Astrocyte of the cerebellum (primary cell): Measurements from ENCODE around the gene ZNF605.

Experiments
- DNase-seq: peaks from one replicate; pipeline ENCODE4 v3.0.0-alpha.2; 2011; ENCODE audit warnings: low read depth
- H3K4me3 ChIP-seq: 2 replicates; pipeline ENCODE4 v1.5.1; 2011; ENCODE audit warnings: mild to moderate bottlenecking, low read depth, low read length, moderate library complexity
- CTCF ChIP-seq: IDR thresholded peaks from 2 replicates; pipeline ENCODE4 v1.5.1; 2012; ENCODE audit warnings: low read length, low read depth, moderate library complexity, mild to moderate bottlenecking; ENCODE audit errors: missing control alignments
- in situ Hi-C: cut with HindIII; loops from 2 replicates; pipeline ENCODE4 v1.10.0; 2017; ENCODE audit warnings: low sequenced_read_pairs

Gene ZNF605

GRCh38 chr12:132948146-132949066, 7.7 kb downstream of the ZNF605 start:
- no peak for TF ChIP-seq CTCF
- in situ Hi-C loops = no loop called here
- no peak for DNase-seq
- no peak overlapping the region for H3K4me3 ChIP-seq

- in situ Hi-C loops = no loop called here
- no peak for DNase-seq
- TF ChIP-seq CTCF = no peak
- H3K4me3 ChIP-seq = no peak overlapping the region
These were observed 9.8 kb downstream of the ZNF605 start for GRCh38 chr12:132946246-132946820.

DNA sequence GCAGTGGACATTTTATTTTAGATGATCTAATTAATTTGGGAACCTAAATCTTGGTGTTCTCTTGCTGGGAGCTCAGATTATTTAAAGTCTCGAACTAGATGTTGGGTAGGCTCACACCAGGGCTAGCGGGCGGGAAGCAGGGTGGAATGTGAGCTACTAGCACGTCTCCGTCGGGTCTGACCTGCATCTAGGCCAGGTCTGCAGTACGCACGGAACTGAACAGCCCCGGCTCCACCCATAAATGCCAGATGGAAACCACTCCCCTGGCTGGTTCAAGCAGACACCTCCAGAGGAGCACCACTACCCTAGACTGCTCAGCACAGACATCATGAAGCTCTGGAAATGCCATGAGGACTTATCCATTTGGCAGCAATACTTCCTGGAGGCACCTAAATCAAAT, 10.3 kb downstream of the ZNF605 start:
- no peak overlapping the region for H3K4me3 ChIP-seq
- TF ChIP-seq CTCF = no peak
- in situ Hi-C loops = no loop called here
- no peak for DNase-seq

DNA sequence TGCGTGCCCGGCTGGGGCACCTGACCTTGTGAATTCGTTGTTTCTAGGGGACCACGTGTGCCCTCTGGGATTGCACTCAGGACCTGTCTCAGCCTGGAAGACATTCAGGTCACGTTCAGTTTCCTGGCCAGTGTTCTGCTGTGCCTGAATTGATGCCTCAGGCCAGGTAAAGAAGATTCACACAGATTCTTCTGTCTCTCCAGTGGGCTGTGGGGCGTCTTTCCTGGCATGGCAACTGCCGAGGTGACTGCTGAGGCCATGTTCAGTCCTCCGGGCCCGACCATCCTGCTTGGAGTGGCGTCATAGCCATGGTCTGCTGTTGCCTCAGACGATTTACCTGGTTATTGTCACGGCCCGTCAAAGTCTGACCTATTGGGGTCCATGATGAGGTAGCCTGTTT, 13.5 kb downstream of the ZNF605 start:
- in situ Hi-C loops = no loop called here

DNA sequence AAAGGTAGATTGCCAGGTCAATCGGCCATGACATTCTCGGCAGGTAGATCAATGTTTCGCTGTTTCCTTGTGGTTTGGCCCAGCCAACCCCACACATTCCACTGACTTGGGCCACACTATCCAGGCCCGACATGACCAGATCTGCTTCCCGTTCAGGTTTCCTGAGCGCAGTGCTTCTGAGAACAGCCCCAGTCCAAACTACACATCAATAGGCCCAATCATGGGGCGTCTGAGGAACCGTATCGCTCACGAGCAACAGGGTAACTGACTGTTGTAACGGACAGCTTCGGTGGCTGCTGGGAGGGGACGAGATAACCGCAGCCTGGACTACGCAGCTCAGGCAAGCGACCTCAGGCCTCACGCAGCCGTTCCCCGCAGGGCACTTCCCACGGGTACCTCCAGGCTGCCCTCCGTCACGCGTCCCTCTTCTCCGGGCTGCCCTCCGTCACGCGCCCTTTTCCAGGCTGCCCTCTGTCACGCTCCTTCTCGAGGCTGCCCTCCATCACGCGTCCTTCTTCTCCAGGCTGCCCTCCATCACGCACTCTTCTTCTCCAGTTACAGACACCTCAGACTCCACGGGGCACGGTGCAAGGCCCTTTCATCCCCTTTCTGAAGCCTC, 14.7 kb downstream of the ZNF605 start:
- in situ Hi-C loops = no loop called here

More for the DNA sequence above, 13.5 kb downstream of the ZNF605 start:
- no peak overlapping the region for H3K4me3 ChIP-seq
- DNase-seq = no peak
- no peak for TF ChIP-seq CTCF

More for the DNA sequence above, 14.7 kb downstream of the ZNF605 start:
- no peak overlapping the region for H3K4me3 ChIP-seq
- TF ChIP-seq CTCF = no peak
- DNase-seq = no peak
